ENCODE data around the gene PTPRO. TPM values are rescaled to one million over a fixed set of nuclear protein-coding genes. Genes with fewer than 3 reads are reported as not detected.

Gene PTPRO
- total RNA-seq, 1 donor from 2014 or later: 4.3 TPM

DNA sequence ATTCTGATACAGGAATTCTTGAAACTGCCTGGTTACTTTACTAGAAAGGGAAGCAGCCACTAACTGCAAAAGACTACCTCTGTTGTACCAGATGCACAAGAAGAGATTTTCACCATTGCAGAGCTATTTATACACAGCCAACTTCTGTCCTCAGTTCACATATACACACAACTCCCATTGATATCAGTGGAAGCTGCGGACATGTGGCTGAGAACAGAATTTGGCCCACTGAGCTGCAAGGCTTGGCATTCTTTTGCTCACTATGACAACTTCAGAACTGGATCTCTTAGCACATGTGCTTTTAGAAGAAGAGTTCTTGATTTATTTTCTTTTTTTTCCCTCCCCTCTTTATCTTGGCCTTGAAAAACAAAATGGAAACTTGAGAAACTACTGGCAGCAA is 28.3 kb downstream of the PTPRO start:
- Mint-ChIP-seq H3K9me3 (peaks cover 4% of the 10 kb centered on the region), H3K4me3 (no peak overlapping the region), H3K27ac (no peak overlapping the region), H3K27me3 (ENCODE audit: low read depth) (peaks cover 10% of the 10 kb centered on the region), H3K36me3 (no peaks in the 10 kb centered on the region), H3K4me1 (peaks cover 2% of the 10 kb centered on the region)
- TF ChIP-seq, protein P1, sequence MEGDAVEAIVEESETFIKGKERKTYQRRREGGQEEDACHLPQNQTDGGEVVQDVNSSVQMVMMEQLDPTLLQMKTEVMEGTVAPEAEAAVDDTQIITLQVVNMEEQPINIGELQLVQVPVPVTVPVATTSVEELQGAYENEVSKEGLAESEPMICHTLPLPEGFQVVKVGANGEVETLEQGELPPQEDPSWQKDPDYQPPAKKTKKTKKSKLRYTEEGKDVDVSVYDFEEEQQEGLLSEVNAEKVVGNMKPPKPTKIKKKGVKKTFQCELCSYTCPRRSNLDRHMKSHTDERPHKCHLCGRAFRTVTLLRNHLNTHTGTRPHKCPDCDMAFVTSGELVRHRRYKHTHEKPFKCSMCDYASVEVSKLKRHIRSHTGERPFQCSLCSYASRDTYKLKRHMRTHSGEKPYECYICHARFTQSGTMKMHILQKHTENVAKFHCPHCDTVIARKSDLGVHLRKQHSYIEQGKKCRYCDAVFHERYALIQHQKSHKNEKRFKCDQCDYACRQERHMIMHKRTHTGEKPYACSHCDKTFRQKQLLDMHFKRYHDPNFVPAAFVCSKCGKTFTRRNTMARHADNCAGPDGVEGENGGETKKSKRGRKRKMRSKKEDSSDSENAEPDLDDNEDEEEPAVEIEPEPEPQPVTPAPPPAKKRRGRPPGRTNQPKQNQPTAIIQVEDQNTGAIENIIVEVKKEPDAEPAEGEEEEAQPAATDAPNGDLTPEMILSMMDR (IDR thresholded peaks at IDR 0.05; ENCODE audit: unreplicated experiment): no peak
- no peak for DNase-seq (ENCODE audit: low spot score in 2 of 2, unreplicated experiment in 2 of 2)

DNA sequence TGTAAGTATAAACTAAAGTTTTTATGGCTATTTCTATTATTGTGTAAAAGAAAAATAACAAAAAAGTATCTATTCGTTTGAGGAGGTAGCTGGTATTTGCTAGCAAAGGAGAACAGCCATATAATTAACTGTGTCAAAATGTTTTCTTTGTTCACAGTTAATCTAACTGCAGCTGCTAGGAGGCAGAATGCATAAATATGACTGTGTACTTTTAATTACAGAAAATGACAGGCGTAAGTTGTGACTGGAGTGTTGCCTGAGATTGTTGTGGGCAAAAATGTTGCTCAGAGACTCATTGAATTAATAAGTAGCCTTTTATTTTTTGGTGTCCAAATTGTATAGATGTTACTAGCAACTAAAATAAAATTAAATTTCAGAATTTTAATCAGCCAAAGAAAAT is 33.5 kb downstream of the PTPRO start:
- no peak overlapping the region for H3K4me3 Mint-ChIP-seq
- TF ChIP-seq, protein P1 (IDR thresholded peaks at IDR 0.05; ENCODE audit: unreplicated experiment): no peak
- H3K36me3 Mint-ChIP-seq: peaks cover 2% of the 10 kb centered on the region
- peaks cover 2% of the 10 kb centered on the region for H3K4me1 Mint-ChIP-seq
- H3K27ac Mint-ChIP-seq: no peak overlapping the region
- DNase-seq (ENCODE audit: low spot score in 2 of 2, unreplicated experiment in 2 of 2): no peak
- H3K27me3 Mint-ChIP-seq (ENCODE audit: low read depth): peaks cover 3% of the 10 kb centered on the region
- H3K9me3 Mint-ChIP-seq: peaks cover 4% of the 10 kb centered on the region

DNA sequence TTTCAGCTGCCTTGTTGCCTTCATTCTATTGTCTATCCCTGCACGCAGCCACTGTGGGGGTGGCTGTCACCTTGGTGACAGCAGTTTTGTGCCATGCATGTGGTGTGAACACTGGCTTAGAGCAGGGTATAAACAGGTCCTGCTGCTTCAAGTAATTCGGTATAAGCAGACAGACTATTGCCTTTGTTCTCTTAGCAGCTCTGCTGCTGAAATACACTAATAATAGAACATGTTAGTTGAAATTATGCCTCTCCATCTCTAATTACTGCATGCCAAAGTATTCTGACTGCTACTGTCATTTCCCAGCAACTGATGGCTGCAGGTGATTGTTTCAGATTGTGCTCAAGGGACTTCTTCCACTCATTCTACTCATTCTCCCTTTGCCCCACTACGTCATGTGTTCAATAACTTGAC is 34.6 kb downstream of the PTPRO start:
- peaks cover 2% of the 10 kb centered on the region for H3K4me1 Mint-ChIP-seq
- H3K36me3 Mint-ChIP-seq: peaks cover 2% of the 10 kb centered on the region
- TF ChIP-seq, protein P1 (IDR thresholded peaks at IDR 0.05; ENCODE audit: unreplicated experiment): no peak
- H3K27ac Mint-ChIP-seq: no peak overlapping the region
- H3K4me3 Mint-ChIP-seq: no peak overlapping the region
- DNase-seq (ENCODE audit: low spot score in 2 of 2, unreplicated experiment in 2 of 2): no peak
- peaks cover 4% of the 10 kb centered on the region for H3K9me3 Mint-ChIP-seq
- H3K27me3 Mint-ChIP-seq (ENCODE audit: low read depth): peaks cover 2% of the 10 kb centered on the region

DNA sequence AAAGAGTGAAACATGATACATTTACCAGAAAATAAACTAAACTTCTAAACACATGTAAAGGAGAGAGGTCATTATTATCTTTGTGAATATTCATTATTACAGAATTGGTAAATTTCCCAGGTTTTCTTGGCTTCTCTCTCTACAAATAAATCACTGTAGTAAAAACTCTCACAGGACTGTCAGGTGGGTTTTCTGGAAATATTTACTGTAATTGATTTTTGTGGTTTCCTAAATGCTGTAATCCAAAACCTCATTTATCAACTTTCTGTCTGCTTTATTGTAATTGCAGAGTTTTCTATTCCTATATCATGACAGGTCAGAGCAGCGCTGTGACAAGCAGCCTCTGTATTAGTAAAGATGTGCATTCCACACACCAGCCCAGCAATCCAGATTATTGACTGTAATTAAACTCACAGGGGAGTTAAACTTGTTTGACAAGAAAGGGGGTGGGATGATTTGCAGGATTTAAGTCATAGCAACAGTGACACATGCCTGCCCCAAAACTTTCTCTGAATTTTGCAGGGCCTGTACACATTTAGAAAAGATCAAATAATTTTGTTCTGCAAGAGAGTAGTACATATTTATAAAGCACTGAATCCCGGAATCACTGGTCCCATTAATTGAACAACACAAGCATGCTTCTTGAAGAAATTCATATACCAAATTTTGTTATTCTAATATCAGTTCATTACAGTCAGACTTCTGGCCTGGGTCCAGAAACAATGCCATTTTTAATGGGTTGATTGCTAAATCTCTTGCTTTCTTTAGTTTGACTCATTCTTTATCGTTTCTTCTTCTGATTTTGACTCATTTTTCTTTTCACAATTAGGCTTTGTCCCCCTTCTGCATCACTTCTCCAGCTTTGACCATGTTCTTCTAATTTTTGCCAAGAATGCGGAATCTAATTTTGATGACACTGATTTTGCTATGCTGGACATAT is 42.2 kb downstream of the PTPRO start:
- DNase-seq (ENCODE audit: low spot score in 2 of 2, unreplicated experiment in 2 of 2): no peak
- H3K36me3 Mint-ChIP-seq: no peaks in the 10 kb centered on the region
- H3K27me3 Mint-ChIP-seq (ENCODE audit: low read depth): peaks cover 1% of the 10 kb centered on the region
- H3K4me3 Mint-ChIP-seq: no peak overlapping the region
- no peaks in the 10 kb centered on the region for H3K9me3 Mint-ChIP-seq
- TF ChIP-seq, protein P1 (IDR thresholded peaks at IDR 0.05; ENCODE audit: unreplicated experiment): no peak
- H3K4me1 Mint-ChIP-seq: peaks cover 27% of the 10 kb centered on the region
- peak overlapping the region; percentile 44 for H3K27ac Mint-ChIP-seq

DNA sequence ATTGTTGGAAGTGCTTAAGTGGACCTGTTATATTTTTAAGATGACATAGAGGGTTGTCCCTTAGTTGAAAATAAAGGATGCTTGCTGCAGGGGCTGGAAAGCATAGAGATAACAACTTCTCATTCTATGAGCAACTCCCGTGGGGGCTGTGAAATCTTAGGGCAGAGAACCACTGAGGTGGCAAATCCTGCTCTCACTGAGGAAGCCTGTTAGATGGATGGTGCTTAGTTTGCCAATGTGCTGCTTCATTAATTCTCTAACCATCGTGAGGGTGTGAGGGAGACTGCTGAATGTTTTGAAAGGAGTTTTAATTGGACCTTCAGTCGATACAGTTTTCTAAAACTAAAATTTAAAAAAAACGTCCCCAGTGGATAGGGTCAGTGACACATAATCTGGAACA is 46.5 kb downstream of the PTPRO start:
- Mint-ChIP-seq H3K27ac (no peak overlapping the region), H3K4me1 (peaks cover 24% of the 10 kb centered on the region), H3K36me3 (peaks cover under 1% of the 10 kb centered on the region)

More for the DNA sequence above, 46.5 kb downstream of the PTPRO start:
- peaks cover under 1% of the 10 kb centered on the region for H3K9me3 Mint-ChIP-seq
- H3K4me3 Mint-ChIP-seq: no peak overlapping the region
- DNase-seq (ENCODE audit: low spot score in 2 of 2, unreplicated experiment in 2 of 2): no peak
- TF ChIP-seq, protein P1 (IDR thresholded peaks at IDR 0.05; ENCODE audit: unreplicated experiment): no peak
- H3K27me3 Mint-ChIP-seq (ENCODE audit: low read depth): peaks cover 1% of the 10 kb centered on the region
